HCT116 (cell line): Measurements from ENCODE around the gene HIVEP3. TPM values are rescaled to one million over a fixed set of nuclear protein-coding genes. Genes with fewer than 3 reads are reported as not detected.

Source experiments
- ATAC-seq: fragments of 200-7000 bp; cut with Tn5 transposase; 2 replicates; pipeline ENCODE4 v1.9.1; 2020; ENCODE audit warnings: mild to moderate bottlenecking, moderate library complexity
- BruUV-seq: library from RNA; stranded (reverse); fragments of 400-500 nt; replicated peaks from 2 replicates; lab custom pipeline; 2021; lab: Mats Ljungman, UMichigan
- CTCF ChIA-PET: fragments of 300-600 bp; sonication (Branson Sonifier 250); formaldehyde crosslinking; loops from one replicate; lab custom pipeline; 2021; ENCODE audit warnings: antibody characterized with exemption; lab: Charles Lee
- POLR2A ChIA-PET: fragments of 300-600, 350-600 bp; sonication (Branson Sonifier 250); formaldehyde crosslinking; loops from one replicate; lab custom pipeline; 2021; ENCODE audit warnings: antibody characterized with exemption; lab: Charles Lee
- RAD21 ChIA-PET, 2 experiments: fragments of 300-600 bp; sonication (Branson Sonifier 250); formaldehyde crosslinking; loops; one replicate each; lab custom pipeline; 2023; ENCODE audit warnings: low total read pairs in 2 of 2; ENCODE audit not compliant: uncharacterized antibody in 2 of 2, unreplicated experiment in 2 of 2, low non-redundant PET in 1 of 2; lab: Charles Lee
- DNase-seq: peaks from one replicate; pipeline ENCODE4 v3.0.0-alpha.2; 2010; ENCODE audit warnings: low read depth, low spot score
- H2AFZ ChIP-seq: fragments of 200-600 bp; shearing (Covaris generic), sonication (generic); 2 replicates; pipeline ENCODE4 v1.6.1; 2017; ENCODE audit warnings: low read depth, mixed run types, mixed read lengths, antibody characterized with exemption, low read length; ENCODE audit not compliant: poor library complexity, severe bottlenecking
- H3K27ac ChIP-seq: 2 replicates; pipeline ENCODE4 v1.5.1; 2012; ENCODE audit warnings: low read depth, low read length
- H3K27me3 ChIP-seq: fragments of 200-600 bp; sonication (generic); 2 replicates; pipeline ENCODE4 v1.6.1; 2016; ENCODE audit warnings: mixed run types, low read length, mixed read lengths; ENCODE audit not compliant: insufficient read depth
- H3K36me3 ChIP-seq, 2 experiments: fragments of 200-500 bp in 1 of 2; fragments of 200-600 bp in 1 of 2; sonication (Bioruptor generic) in 1 of 2; sonication (generic) in 1 of 2; 2 replicates each; pipeline versions ENCODE4 v1.5.1 to v1.6.1; 2014 to 2016; ENCODE audit warnings: low read length in 2 of 2, inconsistent platforms in 1 of 2, mixed read lengths in 1 of 2, mixed run types in 1 of 2; ENCODE audit not compliant: insufficient read depth in 2 of 2, control insufficient read depth in 1 of 2
- H3K4me1 ChIP-seq, 2 experiments: fragments of 200-600 bp in 1 of 2; sonication (generic) in 1 of 2; 2 replicates each; pipeline versions ENCODE4 v1.5.1 to v1.6.1; 2012 to 2017; ENCODE audit warnings: low read length in 2 of 2, inconsistent platforms in 1 of 2, mild to moderate bottlenecking in 1 of 2, mixed read lengths in 1 of 2, mixed run types in 1 of 2, moderate library complexity in 1 of 2; ENCODE audit not compliant: insufficient read depth in 2 of 2, control insufficient read depth in 1 of 2
- H3K4me2 ChIP-seq: fragments of 200-600 bp; sonication (generic); 2 replicates; pipeline ENCODE4 v1.6.1; 2017; ENCODE audit warnings: mixed run types, low read length, mixed read lengths
- H3K4me3 ChIP-seq, 2 experiments: fragments of 200-600 bp in 1 of 2; sonication (generic) in 1 of 2; replicated peaks in 1 of 2; 2 replicates each; pipeline ENCODE4 v1.5.1; 2011 to 2016; ENCODE audit warnings: low read length in 2 of 2, control low read depth in 1 of 2, low read depth in 1 of 2, mild to moderate bottlenecking in 1 of 2, mixed read lengths in 1 of 2, mixed run types in 1 of 2
- H3K79me2 ChIP-seq: fragments of 200-600 bp; sonication (generic); 2 replicates; pipeline ENCODE4 v1.6.1; 2017; ENCODE audit warnings: mild to moderate bottlenecking, mixed run types, low read length, moderate library complexity, mixed read lengths; ENCODE audit not compliant: insufficient read depth
- H3K9ac ChIP-seq: fragments of 200-600 bp; sonication (generic); 2 replicates; pipeline ENCODE4 v1.6.1; 2016; ENCODE audit warnings: low read length, mixed read lengths
- H3K9me2 ChIP-seq: fragments of 200-600 bp; sonication (generic), shearing (Covaris generic); 2 replicates; pipeline ENCODE4 v1.6.1; 2017; ENCODE audit warnings: mixed run types, mild to moderate bottlenecking, moderate library complexity; ENCODE audit not compliant: insufficient read depth
- H3K9me3 ChIP-seq, 2 experiments: fragments of 200-500 bp in 1 of 2; fragments of 200-600 bp in 1 of 2; sonication (Bioruptor generic) in 1 of 2; sonication (generic) in 1 of 2; 2 replicates each; pipeline ENCODE4 v1.6.1; 2014 to 2017; ENCODE audit warnings: low read length in 2 of 2, mixed read lengths in 2 of 2, inconsistent platforms in 1 of 2, low read depth in 1 of 2, mild to moderate bottlenecking in 1 of 2, mixed run types in 1 of 2, moderate library complexity in 1 of 2; ENCODE audit not compliant: control insufficient read depth in 1 of 2, insufficient read depth in 1 of 2
- H4K20me1 ChIP-seq: fragments of 200-600 bp; sonication (generic), shearing (Covaris generic); 2 replicates; pipeline ENCODE4 v1.6.1; 2017; ENCODE audit warnings: mixed run types, mild to moderate bottlenecking, moderate library complexity; ENCODE audit not compliant: insufficient read depth
- CEBPB ChIP-seq: IDR thresholded peaks from 2 replicates; pipeline ENCODE4 v1.6.1; 2012; ENCODE audit warnings: low read depth
- CTCF ChIP-seq, 3 experiments: fragments of 200-600 bp in 1 of 3; sonication (generic) in 1 of 3; IDR thresholded peaks in 2 of 3; conservative IDR thresholded peaks in 1 of 3; 2 replicates each; pipeline ENCODE4 v1.5.1; 2012 to 2017; ENCODE audit warnings: low read depth in 2 of 3, low read length in 2 of 3, antibody characterized with exemption in 1 of 3, borderline replicate concordance in 1 of 3, control low read depth in 1 of 3, mild to moderate bottlenecking in 1 of 3, mixed read lengths in 1 of 3, mixed run types in 1 of 3, moderate library complexity in 1 of 3; ENCODE audit not compliant: insufficient read depth in 1 of 3
- EGR1 ChIP-seq: IDR thresholded peaks from 2 replicates; pipeline ENCODE4 v1.6.1; 2012; ENCODE audit warnings: low read depth
- ELF1 ChIP-seq: IDR thresholded peaks from 2 replicates; pipeline ENCODE4 v1.6.1; 2012; ENCODE audit warnings: low read depth, borderline replicate concordance
- EZH2 ChIP-seq: fragments of 200-600 bp; sonication (generic); IDR thresholded peaks from 2 replicates; pipeline ENCODE4 v1.6.1; 2017; ENCODE audit warnings: antibody characterized with exemption, mixed run types
- EZH2phosphoT487 ChIP-seq: fragments of 200-600 bp; IDR thresholded peaks from 2 replicates; pipeline ENCODE4 v1.6.1; 2018; ENCODE audit warnings: antibody characterized with exemption, borderline replicate concordance
- MAX ChIP-seq: IDR thresholded peaks from 2 replicates; pipeline ENCODE4 v1.6.1; 2012
- POLR2A ChIP-seq: IDR thresholded peaks from 2 replicates; pipeline ENCODE4 v1.7.0; 2011; ENCODE audit warnings: borderline replicate concordance; ENCODE audit not compliant: insufficient read depth, insufficient read length; ENCODE audit errors: extremely low read depth
- POLR2AphosphoS5 ChIP-seq: IDR thresholded peaks from 2 replicates; pipeline ENCODE4 v1.6.1; 2011; ENCODE audit warnings: mild to moderate bottlenecking, low read depth, low read length, moderate library complexity
- RAD21 ChIP-seq: IDR thresholded peaks from 2 replicates; pipeline ENCODE4 v1.6.1; 2012; ENCODE audit warnings: low read depth, mild to moderate bottlenecking
- YY1 ChIP-seq: IDR thresholded peaks from 2 replicates; pipeline ENCODE4 v1.6.1; 2011; ENCODE audit warnings: low read length, low read depth, moderate library complexity, mild to moderate bottlenecking; ENCODE audit not compliant: insufficient replicate concordance; ENCODE audit errors: extremely low read depth
- ZBTB33 ChIP-seq: IDR thresholded peaks from 2 replicates; pipeline ENCODE4 v1.6.1; 2011; ENCODE audit warnings: mild to moderate bottlenecking, low read length, moderate library complexity; ENCODE audit not compliant: insufficient replicate concordance; ENCODE audit errors: extremely low read depth
- intact Hi-C: fragments of 100-400 bp; cut with micrococcal nuclease; formaldehyde crosslinking; loops from 2 replicates; pipeline ENCODE4 v1.10.0; 2022
- total RNA-seq: library from RNA; stranded (reverse); gene quantifications from one replicate; pipeline ENCODE4 v1.2.1, GENCODE V29; 2021; ENCODE audit not compliant: unreplicated experiment

HIVEP3 gene
- total RNA-seq, 1 experiment from 2014 or later = 7.1 TPM

GRCh38 chr1:41566969-41567368 lies 351.8 kb downstream of the HIVEP3 start:
- POLR2A ChIA-PET = no interaction called here

More at GRCh38 chr1:41566969-41567368, 351.8 kb downstream of the HIVEP3 start:
- Histone ChIP-seq H3K79me2 (no peaks in the 10 kb centered on the region), H3K9me3 (no peaks in the 10 kb centered on the region), H3K4me1 (no peaks in the 10 kb centered on the region), H3K9ac (no peak overlapping the region), H3K9me2 (no peaks in the 10 kb centered on the region), H3K27ac (no peak overlapping the region), H3K4me3 (no peak overlapping the region), H4K20me1 (no peaks in the 10 kb centered on the region), H2AFZ (no peak overlapping the region), H3K36me3 (no peaks in the 10 kb centered on the region), H3K4me2 (no peak overlapping the region), H3K27me3 (no peaks in the 10 kb centered on the region)
- ATAC-seq (no peak), DNase-seq (no peak)
- BruUV-seq = no TSS peak
- RAD21 ChIA-PET = no interaction called here
- TF ChIP-seq EZH2 (no peak), CTCF (IDR thresholded peaks at IDR 0.05 in 2 of 3, conservative IDR thresholded peaks at IDR 0.05 in 1 of 3; ENCODE audit: borderline replicate concordance in 1 of 3, insufficient read depth in 1 of 3, low read depth in 2 of 3, low read length in 2 of 3) (no peak), RAD21 (no peak), ZBTB33 (no peak), EZH2phosphoT487 (no peak), POLR2A (no peak), POLR2AphosphoS5 (no peak), EGR1 (no peak), ELF1 (no peak), MAX (no peak), CEBPB (no peak), YY1 (no peak)
- intact Hi-C loops = no loop called here
- CTCF ChIA-PET = no interaction called here
